H1 (cell line): ENCODE measurements around the gene CD59. TPM values are rescaled to one million over a fixed set of nuclear protein-coding genes. Genes with fewer than 3 reads are reported as not detected.

Experiments
- ATF3 ChIP-seq: IDR thresholded peaks from 2 replicates; pipeline ENCODE4 v1.6.1; 2011; ENCODE audit warnings: low read depth, mild to moderate bottlenecking, low read length; ENCODE audit not compliant: insufficient read depth
- BRCA1 ChIP-seq: IDR thresholded peaks from 2 replicates; pipeline ENCODE4 v1.6.1; 2012; ENCODE audit warnings: low read depth, low read length, improper control_type of control experiment
- CHD7 ChIP-seq: fragments of 300-600 bp; sonication (generic); IDR thresholded peaks from 2 replicates; pipeline ENCODE4 v1.7.1; 2012; ENCODE audit warnings: low read length, moderate library complexity, mild to moderate bottlenecking, inconsistent platforms; ENCODE audit not compliant: insufficient replicate concordance
- KDM5A ChIP-seq: fragments of 200-600 bp; IDR thresholded peaks from 2 replicates; pipeline ENCODE4 v1.7.1; 2012; ENCODE audit warnings: mild to moderate bottlenecking, low read length, inconsistent platforms, mixed read lengths
- RBBP5 ChIP-seq: IDR thresholded peaks from 2 replicates; pipeline ENCODE4 v1.7.1; 2012; ENCODE audit warnings: low read depth, mild to moderate bottlenecking, inconsistent platforms, low read length, moderate library complexity, borderline replicate concordance
- SUZ12 ChIP-seq: fragments of 200-600 bp; sonication (generic); IDR thresholded peaks from 2 replicates; pipeline ENCODE4 v1.6.1; 2012; ENCODE audit warnings: mild to moderate bottlenecking, inconsistent platforms, low read length, moderate library complexity, mixed read lengths
- polyA plus RNA-seq, 7 experiments: library from polyadenylated mRNA; depleted of rRNA in 3 of 7; stranded (reverse) in 5 of 7; unstranded in 2 of 7; fragments of >200 nt in 5 of 7; fragments of 200-250 nt in 2 of 7; gene quantifications; 1 replicate in 5 of 7; 2 replicates in 1 of 7; 4 replicates in 1 of 7; pipeline versions ENCODE4 v1.2.1 to v1.2.3, GENCODE V29; 2011 to 2013; ENCODE audit warnings: missing spikeins in 2 of 7, mixed read lengths in 2 of 7
- total RNA-seq: library from RNA; stranded (reverse); fragmentation: NEBNext Ultra II Directional; extraction: Animal tissue kit (Norgen Biotek cat#: 25700); gene quantifications from 2 replicates; pipeline ENCODE4 v1.2.1, GENCODE V29; 2021

Gene CD59
- total and polyA plus RNA-seq, 2 of the 8 experiments (the other 6 are each of a cell fraction or from before 2014, with no cell fraction given) = 63.1 to 90.3 TPM

GRCh38 chr11:33665350-33666106 lies 70.7 kb downstream of the CD59 start (continued):
- TF ChIP-seq CHD7 = no peak
- TF ChIP-seq KDM5A = no peak
- TF ChIP-seq BRCA1 = no peak
- TF ChIP-seq RBBP5 = no peak
- no peak for TF ChIP-seq ATF3
- TF ChIP-seq SUZ12 = no peak
- TF ChIP-seq, all 59 proteins: peak for 0
